Measurements from ENCODE around the gene FIGNL1.

DNA sequence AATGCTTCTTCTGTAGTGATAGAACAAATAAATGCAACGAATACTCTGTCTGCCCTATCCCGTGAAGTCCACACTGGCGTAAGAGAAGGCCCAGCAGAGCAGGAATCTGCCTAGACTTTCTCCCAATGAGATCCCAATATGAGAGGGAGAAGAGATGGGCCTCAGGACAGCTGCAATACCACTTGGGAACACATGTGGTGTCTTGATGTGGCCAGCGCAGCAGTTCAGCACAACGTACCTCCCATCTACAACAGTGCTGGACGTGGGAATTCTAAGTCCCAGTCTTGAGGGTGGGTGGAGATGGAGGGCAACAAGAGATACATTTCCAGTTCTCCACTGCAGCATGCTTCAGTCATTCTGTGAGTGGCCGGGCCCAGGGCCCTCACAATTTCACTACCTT is 45.8 kb downstream of the FIGNL1 start:
- TF ChIP-seq, protein P1, sequence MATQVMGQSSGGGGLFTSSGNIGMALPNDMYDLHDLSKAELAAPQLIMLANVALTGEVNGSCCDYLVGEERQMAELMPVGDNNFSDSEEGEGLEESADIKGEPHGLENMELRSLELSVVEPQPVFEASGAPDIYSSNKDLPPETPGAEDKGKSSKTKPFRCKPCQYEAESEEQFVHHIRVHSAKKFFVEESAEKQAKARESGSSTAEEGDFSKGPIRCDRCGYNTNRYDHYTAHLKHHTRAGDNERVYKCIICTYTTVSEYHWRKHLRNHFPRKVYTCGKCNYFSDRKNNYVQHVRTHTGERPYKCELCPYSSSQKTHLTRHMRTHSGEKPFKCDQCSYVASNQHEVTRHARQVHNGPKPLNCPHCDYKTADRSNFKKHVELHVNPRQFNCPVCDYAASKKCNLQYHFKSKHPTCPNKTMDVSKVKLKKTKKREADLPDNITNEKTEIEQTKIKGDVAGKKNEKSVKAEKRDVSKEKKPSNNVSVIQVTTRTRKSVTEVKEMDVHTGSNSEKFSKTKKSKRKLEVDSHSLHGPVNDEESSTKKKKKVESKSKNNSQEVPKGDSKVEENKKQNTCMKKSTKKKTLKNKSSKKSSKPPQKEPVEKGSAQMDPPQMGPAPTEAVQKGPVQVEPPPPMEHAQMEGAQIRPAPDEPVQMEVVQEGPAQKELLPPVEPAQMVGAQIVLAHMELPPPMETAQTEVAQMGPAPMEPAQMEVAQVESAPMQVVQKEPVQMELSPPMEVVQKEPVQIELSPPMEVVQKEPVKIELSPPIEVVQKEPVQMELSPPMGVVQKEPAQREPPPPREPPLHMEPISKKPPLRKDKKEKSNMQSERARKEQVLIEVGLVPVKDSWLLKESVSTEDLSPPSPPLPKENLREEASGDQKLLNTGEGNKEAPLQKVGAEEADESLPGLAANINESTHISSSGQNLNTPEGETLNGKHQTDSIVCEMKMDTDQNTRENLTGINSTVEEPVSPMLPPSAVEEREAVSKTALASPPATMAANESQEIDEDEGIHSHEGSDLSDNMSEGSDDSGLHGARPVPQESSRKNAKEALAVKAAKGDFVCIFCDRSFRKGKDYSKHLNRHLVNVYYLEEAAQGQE (IDR thresholded peaks at IDR 0.05; ENCODE audit: low read depth, low read length): no peak
- TF ChIP-seq POLR2A (IDR thresholded peaks at IDR 0.05; ENCODE audit: low read depth, low read length) (no peak), RFX5 (IDR thresholded peaks at IDR 0.05; ENCODE audit: low read depth, low read length) (no peak), MYC (IDR thresholded peaks at IDR 0.05; ENCODE audit: insufficient read depth, insufficient read length, insufficient replicate concordance, low read length, severe bottlenecking) (no peak), EZH2 (IDR thresholded peaks at IDR 0.05; ENCODE audit: borderline replicate concordance, control insufficient read depth, low read depth, low read length) (no peak), FOXM1 (IDR thresholded peaks at IDR 0.05; ENCODE audit: low read depth, low read length) (no peak), RAD21 (IDR thresholded peaks at IDR 0.05; ENCODE audit: insufficient read depth, low read depth, low read length) (no peak), NR2C2 (IDR thresholded peaks at IDR 0.05; ENCODE audit: borderline replicate concordance, control insufficient read depth, insufficient read length, low read depth) (no peak), SREBF2 (IDR thresholded peaks at IDR 0.05; ENCODE audit: low read length) (no peak), ESRRA (IDR thresholded peaks at IDR 0.05; ENCODE audit: low read length) (no peak), ETV6 (conservative IDR thresholded peaks at IDR 0.05 in 1 of 2, IDR thresholded peaks at IDR 0.05 in 1 of 2; ENCODE audit: borderline replicate concordance in 1 of 2, low read depth in 1 of 2) (no peak)
- TF ChIP-seq, protein P2, sequence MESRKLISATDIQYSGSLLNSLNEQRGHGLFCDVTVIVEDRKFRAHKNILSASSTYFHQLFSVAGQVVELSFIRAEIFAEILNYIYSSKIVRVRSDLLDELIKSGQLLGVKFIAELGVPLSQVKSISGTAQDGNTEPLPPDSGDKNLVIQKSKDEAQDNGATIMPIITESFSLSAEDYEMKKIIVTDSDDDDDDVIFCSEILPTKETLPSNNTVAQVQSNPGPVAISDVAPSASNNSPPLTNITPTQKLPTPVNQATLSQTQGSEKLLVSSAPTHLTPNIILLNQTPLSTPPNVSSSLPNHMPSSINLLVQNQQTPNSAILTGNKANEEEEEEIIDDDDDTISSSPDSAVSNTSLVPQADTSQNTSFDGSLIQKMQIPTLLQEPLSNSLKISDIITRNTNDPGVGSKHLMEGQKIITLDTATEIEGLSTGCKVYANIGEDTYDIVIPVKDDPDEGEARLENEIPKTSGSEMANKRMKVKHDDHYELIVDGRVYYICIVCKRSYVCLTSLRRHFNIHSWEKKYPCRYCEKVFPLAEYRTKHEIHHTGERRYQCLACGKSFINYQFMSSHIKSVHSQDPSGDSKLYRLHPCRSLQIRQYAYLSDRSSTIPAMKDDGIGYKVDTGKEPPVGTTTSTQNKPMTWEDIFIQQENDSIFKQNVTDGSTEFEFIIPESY (IDR thresholded peaks at IDR 0.05): no peak
- TF ChIP-seq, protein P3, sequence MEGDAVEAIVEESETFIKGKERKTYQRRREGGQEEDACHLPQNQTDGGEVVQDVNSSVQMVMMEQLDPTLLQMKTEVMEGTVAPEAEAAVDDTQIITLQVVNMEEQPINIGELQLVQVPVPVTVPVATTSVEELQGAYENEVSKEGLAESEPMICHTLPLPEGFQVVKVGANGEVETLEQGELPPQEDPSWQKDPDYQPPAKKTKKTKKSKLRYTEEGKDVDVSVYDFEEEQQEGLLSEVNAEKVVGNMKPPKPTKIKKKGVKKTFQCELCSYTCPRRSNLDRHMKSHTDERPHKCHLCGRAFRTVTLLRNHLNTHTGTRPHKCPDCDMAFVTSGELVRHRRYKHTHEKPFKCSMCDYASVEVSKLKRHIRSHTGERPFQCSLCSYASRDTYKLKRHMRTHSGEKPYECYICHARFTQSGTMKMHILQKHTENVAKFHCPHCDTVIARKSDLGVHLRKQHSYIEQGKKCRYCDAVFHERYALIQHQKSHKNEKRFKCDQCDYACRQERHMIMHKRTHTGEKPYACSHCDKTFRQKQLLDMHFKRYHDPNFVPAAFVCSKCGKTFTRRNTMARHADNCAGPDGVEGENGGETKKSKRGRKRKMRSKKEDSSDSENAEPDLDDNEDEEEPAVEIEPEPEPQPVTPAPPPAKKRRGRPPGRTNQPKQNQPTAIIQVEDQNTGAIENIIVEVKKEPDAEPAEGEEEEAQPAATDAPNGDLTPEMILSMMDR (IDR thresholded peaks at IDR 0.05 in 2 of 3, conservative IDR thresholded peaks at IDR 0.05 in 1 of 3; ENCODE audit: control insufficient read depth in 2 of 3, extremely low read depth in 1 of 3, insufficient read depth in 1 of 3, low read depth in 3 of 3, low read length in 3 of 3): peak in 2 of 3 experiments; percentile 23 to 26; a peak in 2 of 6 replicates
- TF ChIP-seq, protein P4, sequence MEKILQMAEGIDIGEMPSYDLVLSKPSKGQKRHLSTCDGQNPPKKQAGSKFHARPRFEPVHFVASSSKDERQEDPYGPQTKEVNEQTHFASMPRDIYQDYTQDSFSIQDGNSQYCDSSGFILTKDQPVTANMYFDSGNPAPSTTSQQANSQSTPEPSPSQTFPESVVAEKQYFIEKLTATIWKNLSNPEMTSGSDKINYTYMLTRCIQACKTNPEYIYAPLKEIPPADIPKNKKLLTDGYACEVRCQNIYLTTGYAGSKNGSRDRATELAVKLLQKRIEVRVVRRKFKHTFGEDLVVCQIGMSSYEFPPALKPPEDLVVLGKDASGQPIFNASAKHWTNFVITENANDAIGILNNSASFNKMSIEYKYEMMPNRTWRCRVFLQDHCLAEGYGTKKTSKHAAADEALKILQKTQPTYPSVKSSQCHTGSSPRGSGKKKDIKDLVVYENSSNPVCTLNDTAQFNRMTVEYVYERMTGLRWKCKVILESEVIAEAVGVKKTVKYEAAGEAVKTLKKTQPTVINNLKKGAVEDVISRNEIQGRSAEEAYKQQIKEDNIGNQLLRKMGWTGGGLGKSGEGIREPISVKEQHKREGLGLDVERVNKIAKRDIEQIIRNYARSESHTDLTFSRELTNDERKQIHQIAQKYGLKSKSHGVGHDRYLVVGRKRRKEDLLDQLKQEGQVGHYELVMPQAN (conservative IDR thresholded peaks at IDR 0.05): no peak
